PC-9 (cell line): ENCODE measurements around the gene UTP25.

ENCODE experiments used
- CTCF ChIP-seq: fragments of 200-600 bp; sonication (generic); conservative IDR thresholded peaks from 2 replicates; pipeline ENCODE4 v1.6.1; 2017; ENCODE audit warnings: mixed run types, antibody characterized with exemption, mild to moderate bottlenecking, moderate library complexity
- EZH2 ChIP-seq: fragments of 200-600 bp; sonication (generic); IDR thresholded peaks from 2 replicates; pipeline ENCODE4 v1.8.0; 2017; ENCODE audit warnings: antibody characterized with exemption, low read depth

- TF ChIP-seq CTCF = no peak
- no peak for TF ChIP-seq EZH2
Measured at GRCh38 chr1:209778102-209778501, 49.7 kb upstream of the UTP25 start.
